Stomach (tissue), 4 donors: ENCODE measurements around the gene USP6NL.

Experiments used
- CTCF ChIP-seq, 7 experiments: fragments of 450-650 bp in 4 of 7; fragments of 200-600 bp in 3 of 7; sonication (generic) in 3 of 7; IDR thresholded peaks; one replicate each; pipeline ENCODE4 v1.5.1; 2016 to 2019; ENCODE audit warnings: antibody characterized with exemption in 7 of 7, control low read depth in 2 of 7, mild to moderate bottlenecking in 1 of 7
- POLR2AphosphoS5 ChIP-seq, 3 donors: sonication (generic); formaldehyde crosslinking; IDR thresholded peaks; one replicate each; pipeline ENCODE4 v1.6.1; 2016; ENCODE audit warnings: antibody characterized with exemption in 3 of 3

DNA sequence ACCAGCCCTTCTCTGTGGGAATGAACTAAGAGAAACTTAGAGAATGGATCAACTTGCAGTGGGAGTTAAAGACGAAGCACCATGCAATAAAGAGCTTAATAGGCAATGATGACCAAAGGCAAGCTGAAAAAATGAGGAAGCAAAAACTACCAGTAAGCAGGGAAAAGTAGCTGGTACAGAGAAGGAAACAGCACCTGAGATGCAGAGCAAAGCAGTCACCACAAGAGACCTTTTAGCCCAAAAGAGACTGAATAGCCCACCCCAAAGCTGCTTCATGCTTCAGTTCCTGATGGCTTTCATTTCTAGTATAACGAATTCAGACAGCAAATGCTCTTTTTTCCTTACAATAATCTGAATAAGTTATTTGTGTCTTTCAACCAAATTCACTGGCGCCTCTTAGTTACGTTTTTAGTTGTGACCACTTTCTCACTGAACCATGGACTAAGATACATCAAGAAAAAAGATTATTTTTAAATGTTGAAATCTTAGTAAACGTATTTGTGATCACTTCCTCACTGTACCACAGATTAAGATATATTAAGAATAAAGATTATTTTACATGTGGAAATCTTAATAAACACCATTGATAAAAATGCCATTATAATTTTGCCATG, 76.0 kb downstream of the USP6NL start:
- TF ChIP-seq CTCF (IDR thresholded peaks at IDR 0.05) (no peak), POLR2AphosphoS5 (IDR thresholded peaks at IDR 0.05) (no peak)
